ENCODE data around the gene DISP2. TPM values are rescaled to one million over a fixed set of nuclear protein-coding genes. Genes with fewer than 3 reads are reported as not detected.

DISP2 gene
- total RNA-seq, 1 experiment from 2014 or later, result 0.62 TPM

DNA sequence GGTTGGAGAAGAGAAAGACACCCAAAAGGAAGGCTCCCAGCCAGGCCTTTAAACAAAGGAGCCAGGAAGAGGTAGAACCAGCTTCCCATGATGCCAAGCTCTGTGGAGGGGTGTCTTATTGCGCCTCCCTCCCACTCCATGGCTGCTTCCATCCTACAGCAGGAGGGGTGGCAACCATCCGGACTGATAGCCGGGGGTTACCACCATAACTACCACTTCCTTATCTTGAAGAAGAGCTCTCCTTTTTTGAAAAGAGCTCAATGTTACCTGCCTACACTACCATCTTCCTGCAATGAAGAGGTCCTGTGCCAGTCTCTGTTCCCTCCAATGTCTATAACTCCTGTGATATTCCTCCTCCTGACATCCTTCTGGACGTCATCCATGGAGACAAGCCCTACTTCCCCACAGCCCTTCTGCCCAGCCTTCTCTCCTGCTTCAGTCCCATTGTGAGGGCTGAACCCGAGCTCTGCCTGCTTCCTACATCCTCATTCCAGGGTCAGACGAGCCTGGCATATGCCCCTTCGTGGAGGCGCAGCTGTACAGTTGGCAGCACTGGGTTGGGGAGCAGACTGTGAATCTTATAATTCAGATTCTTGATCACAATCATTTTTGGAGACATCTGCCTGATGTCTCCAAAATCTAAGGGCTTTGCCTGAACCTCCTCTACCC, 25.8 kb upstream of the DISP2 start:
- POLR2A ChIA-PET (ENCODE audit: low non-redundant PET), result no interaction called here
- no peak overlapping the region for H3K4me3 ChIP-seq (ENCODE audit: low read depth, low read length, poor library complexity, severe bottlenecking)
- no peaks in the 10 kb centered on the region for H3K36me3 ChIP-seq (ENCODE audit: insufficient read depth, low read length, poor library complexity, severe bottlenecking)
- intact Hi-C loops (cut with micrococcal nuclease; ENCODE audit: unreplicated experiment), result no loop called here
- H3K4me1 ChIP-seq (ENCODE audit: insufficient read depth, low read length, poor library complexity, severe bottlenecking), result peaks cover 45% of the 10 kb centered on the region
- CTCF ChIA-PET, result interaction anchor here (0.7 kb wide), 1 partner anchor 486 kb away, joined by 3 read pairs; no protein-coding TSS in a partner anchor
- no peak overlapping the region for H3K27ac ChIP-seq (ENCODE audit: low read depth, low read length, poor library complexity, severe bottlenecking)
- no peak for DNase-seq (ENCODE audit: low spot score)
- no peaks in the 10 kb centered on the region for H3K27me3 ChIP-seq (replicated peaks; ENCODE audit: insufficient read depth, low read depth, low read length, poor library complexity)
- no TSS peak for BruUV-seq (replicated peaks)
- H3K9me3 ChIP-seq (ENCODE audit: low read depth, low read length, poor library complexity, severe bottlenecking), result no peaks in the 10 kb centered on the region
- TF ChIP-seq EZH2 (IDR thresholded peaks at IDR 0.05; ENCODE audit: borderline replicate concordance, low read depth, low read length, poor library complexity, severe bottlenecking), result no peak
- TF ChIP-seq, protein P1, sequence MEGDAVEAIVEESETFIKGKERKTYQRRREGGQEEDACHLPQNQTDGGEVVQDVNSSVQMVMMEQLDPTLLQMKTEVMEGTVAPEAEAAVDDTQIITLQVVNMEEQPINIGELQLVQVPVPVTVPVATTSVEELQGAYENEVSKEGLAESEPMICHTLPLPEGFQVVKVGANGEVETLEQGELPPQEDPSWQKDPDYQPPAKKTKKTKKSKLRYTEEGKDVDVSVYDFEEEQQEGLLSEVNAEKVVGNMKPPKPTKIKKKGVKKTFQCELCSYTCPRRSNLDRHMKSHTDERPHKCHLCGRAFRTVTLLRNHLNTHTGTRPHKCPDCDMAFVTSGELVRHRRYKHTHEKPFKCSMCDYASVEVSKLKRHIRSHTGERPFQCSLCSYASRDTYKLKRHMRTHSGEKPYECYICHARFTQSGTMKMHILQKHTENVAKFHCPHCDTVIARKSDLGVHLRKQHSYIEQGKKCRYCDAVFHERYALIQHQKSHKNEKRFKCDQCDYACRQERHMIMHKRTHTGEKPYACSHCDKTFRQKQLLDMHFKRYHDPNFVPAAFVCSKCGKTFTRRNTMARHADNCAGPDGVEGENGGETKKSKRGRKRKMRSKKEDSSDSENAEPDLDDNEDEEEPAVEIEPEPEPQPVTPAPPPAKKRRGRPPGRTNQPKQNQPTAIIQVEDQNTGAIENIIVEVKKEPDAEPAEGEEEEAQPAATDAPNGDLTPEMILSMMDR (conservative IDR thresholded peaks at IDR 0.05; ENCODE audit: low read depth, low read length), result no peak

DNA sequence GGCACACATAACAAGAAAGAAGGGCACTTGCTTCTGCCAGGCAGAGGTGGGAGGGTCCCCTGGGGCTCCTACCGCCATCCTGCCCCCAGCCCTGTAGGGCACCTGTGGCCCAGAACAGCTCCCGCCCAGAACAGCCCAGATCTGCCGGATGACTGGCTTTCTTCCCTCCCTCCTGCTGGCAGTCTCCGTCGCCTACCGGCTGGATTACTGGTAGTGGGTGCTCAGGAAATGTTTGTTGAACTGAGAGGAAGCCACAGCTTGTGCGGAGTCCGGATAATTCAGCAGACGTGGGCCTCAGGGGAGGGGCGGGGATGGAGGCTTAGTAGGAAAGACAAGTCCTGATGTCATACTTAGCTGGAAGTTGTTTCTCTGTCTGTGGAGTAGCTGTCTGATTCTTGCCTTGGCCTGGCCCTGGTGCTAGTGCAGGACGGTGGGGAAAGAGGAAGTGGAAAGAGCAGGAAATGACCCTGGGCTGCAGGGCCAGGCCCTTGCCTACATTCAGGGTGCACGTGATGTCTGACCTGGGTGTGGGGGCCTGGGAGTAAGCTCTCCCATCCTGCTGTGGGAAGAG, 24.0 kb upstream of the DISP2 start:
- peak overlapping the region; percentile 78 for H3K27ac ChIP-seq (ENCODE audit: low read depth, low read length, poor library complexity, severe bottlenecking)
- no peak for TF ChIP-seq EZH2 (IDR thresholded peaks at IDR 0.05; ENCODE audit: borderline replicate concordance, low read depth, low read length, poor library complexity, severe bottlenecking)
- TF ChIP-seq, protein P1 (conservative IDR thresholded peaks at IDR 0.05; ENCODE audit: low read depth, low read length), result no peak
- DNase-seq (ENCODE audit: low spot score), result peak; percentile 93
- CTCF ChIA-PET, result interaction anchor here (0.9 to 2.2 kb wide), 2 partner anchors 9 to 10 kb away, joined by 5 to 6 read pairs; no protein-coding TSS in a partner anchor
- no peaks in the 10 kb centered on the region for H3K36me3 ChIP-seq (ENCODE audit: insufficient read depth, low read length, poor library complexity, severe bottlenecking)
- intact Hi-C loops (cut with micrococcal nuclease; ENCODE audit: unreplicated experiment), result no loop called here
- H3K4me3 ChIP-seq (ENCODE audit: low read depth, low read length, poor library complexity, severe bottlenecking), result no peak overlapping the region
- POLR2A ChIA-PET (ENCODE audit: low non-redundant PET), result no interaction called here
- H3K4me1 ChIP-seq (ENCODE audit: insufficient read depth, low read length, poor library complexity, severe bottlenecking), result peaks cover 53% of the 10 kb centered on the region
- H3K9me3 ChIP-seq (ENCODE audit: low read depth, low read length, poor library complexity, severe bottlenecking), result no peaks in the 10 kb centered on the region
- H3K27me3 ChIP-seq (replicated peaks; ENCODE audit: insufficient read depth, low read depth, low read length, poor library complexity), result no peaks in the 10 kb centered on the region
- no TSS peak for BruUV-seq (replicated peaks)

DNA sequence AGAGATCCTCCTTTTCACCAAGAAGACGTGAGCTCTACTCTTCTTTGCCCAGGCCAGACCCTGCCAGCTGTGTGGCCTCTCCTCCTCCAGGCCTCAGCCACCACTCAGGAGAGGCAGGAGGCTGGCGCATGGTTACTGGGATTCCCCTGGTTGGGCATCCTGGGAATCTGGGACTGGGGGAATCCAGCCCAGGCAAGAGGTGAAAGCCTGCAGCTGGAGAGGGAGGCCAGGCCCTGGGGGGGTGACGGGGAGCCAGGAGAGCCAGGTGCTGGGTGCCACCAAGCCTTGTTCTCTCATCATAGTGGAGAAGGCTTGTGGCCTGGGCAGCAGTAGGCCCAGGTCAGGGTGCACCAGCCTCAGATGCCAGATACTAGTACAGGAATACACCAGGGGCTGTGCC, 23.5 kb upstream of the DISP2 start:
- no peaks in the 10 kb centered on the region for H3K36me3 ChIP-seq (ENCODE audit: insufficient read depth, low read length, poor library complexity, severe bottlenecking)
- no peak for DNase-seq (ENCODE audit: low spot score)
- CTCF ChIA-PET, result interaction anchor here (0.9 to 2.2 kb wide), 3 partner anchors 9 to 12 kb away, joined by 3 to 6 read pairs (median 5); no protein-coding TSS in a partner anchor
- BruUV-seq (replicated peaks), result no TSS peak
- peak overlapping the region; percentile 78 for H3K27ac ChIP-seq (ENCODE audit: low read depth, low read length, poor library complexity, severe bottlenecking)
- intact Hi-C loops (cut with micrococcal nuclease; ENCODE audit: unreplicated experiment), result no loop called here
- no peak overlapping the region for H3K4me3 ChIP-seq (ENCODE audit: low read depth, low read length, poor library complexity, severe bottlenecking)
- TF ChIP-seq, protein P1 (conservative IDR thresholded peaks at IDR 0.05; ENCODE audit: low read depth, low read length), result no peak
- TF ChIP-seq EZH2 (IDR thresholded peaks at IDR 0.05; ENCODE audit: borderline replicate concordance, low read depth, low read length, poor library complexity, severe bottlenecking), result no peak
- H3K9me3 ChIP-seq (ENCODE audit: low read depth, low read length, poor library complexity, severe bottlenecking), result no peaks in the 10 kb centered on the region
- peaks cover 58% of the 10 kb centered on the region for H3K4me1 ChIP-seq (ENCODE audit: insufficient read depth, low read length, poor library complexity, severe bottlenecking)
- no peaks in the 10 kb centered on the region for H3K27me3 ChIP-seq (replicated peaks; ENCODE audit: insufficient read depth, low read depth, low read length, poor library complexity)
- POLR2A ChIA-PET (ENCODE audit: low non-redundant PET), result no interaction called here

Measured in A673 (cell line).